GM19240 (cell line): Measurements from ENCODE around the gene CD300A.

Experiments used
- DNase-seq: peaks from one replicate; pipeline ENCODE4 v3.0.0; 2011; ENCODE audit warnings: low spot score; ENCODE audit not compliant: insufficient read length

The CD300A gene

GRCh38 chr17:74439691-74440567 is 26.5 kb upstream of the CD300A start:
- no peak for DNase-seq

- DNase-seq, result no peak
These were observed 24.9 kb upstream of the CD300A start for GRCh38 chr17:74441537-74441936.

GRCh38 chr17:74442291-74442669 is 24.2 kb upstream of the CD300A start:
- DNase-seq, result no peak

- DNase-seq, result no peak
These were observed 23.5 kb upstream of the CD300A start for GRCh38 chr17:74442670-74443515.

GRCh38 chr17:74443516-74444296 is 22.7 kb upstream of the CD300A start:
- no peak for DNase-seq

- no peak for DNase-seq
These were observed 22.0 kb upstream of the CD300A start for GRCh38 chr17:74444406-74444805.

GRCh38 chr17:74445158-74445557 is 21.3 kb upstream of the CD300A start:
- DNase-seq, result no peak

- DNase-seq, result no peak
These were observed 19.6 kb upstream of the CD300A start for GRCh38 chr17:74446551-74447500.

GRCh38 chr17:74447628-74448159 is 18.7 kb upstream of the CD300A start:
- DNase-seq, result no peak

GRCh38 chr17:74448756-74449155 is 17.7 kb upstream of the CD300A start:
- DNase-seq, result no peak

GRCh38 chr17:74449306-74449705 is 17.1 kb upstream of the CD300A start:
- no peak for DNase-seq

GRCh38 chr17:74449773-74450172 is 16.7 kb upstream of the CD300A start:
- DNase-seq, result no peak

- no peak for DNase-seq
These were observed 16.2 kb upstream of the CD300A start for GRCh38 chr17:74450231-74450630.

- no peak for DNase-seq
These were observed 15.5 kb upstream of the CD300A start for GRCh38 chr17:74450925-74451403.

GRCh38 chr17:74451557-74451956 is 14.9 kb upstream of the CD300A start:
- no peak for DNase-seq

GRCh38 chr17:74452033-74452840 is 14.2 kb upstream of the CD300A start:
- no peak for DNase-seq

GRCh38 chr17:74452841-74453661 is 13.4 kb upstream of the CD300A start:
- no peak for DNase-seq

- DNase-seq, result no peak
These were observed 12.7 kb upstream of the CD300A start for GRCh38 chr17:74453665-74454196.
